Heart right ventricle (tissue), 16 donors: ENCODE results near the gene BRI3. TPM values are rescaled to one million over a fixed set of nuclear protein-coding genes. Genes with fewer than 3 reads are reported as not detected.

Experiments
- ATAC-seq, 8 donors: fragments of 200-7000 bp; cut with Tn5 transposase; one replicate each; pipeline ENCODE4 v1.9.1; 2020; ENCODE audit warnings: mild to moderate bottlenecking in 8 of 8, moderate library complexity in 8 of 8, moderate number of reproducible peaks in 1 of 8
- DNase-seq, 2 donors: peaks; one replicate each; pipeline ENCODE4 v3.0.0-alpha.2; 2020
- H3K27ac ChIP-seq, 10 donors: fragments of 200-600 bp; sonication (generic) in 2 of 10; one replicate each; pipeline versions ENCODE4 v1.5.0 to v1.8.0; 2020 to 2022; ENCODE audit warnings: mild to moderate bottlenecking in 3 of 10
- H3K27me3 ChIP-seq, 7 donors: fragments of 200-600 bp; one replicate each; pipeline ENCODE4 v1.8.0; 2021 to 2022; ENCODE audit warnings: mild to moderate bottlenecking in 2 of 7
- H3K36me3 ChIP-seq, 9 donors: fragments of 200-600 bp; sonication (generic) in 1 of 9; one replicate each; pipeline versions ENCODE4 v1.5.0 to v1.8.0; 2020 to 2022; ENCODE audit warnings: mild to moderate bottlenecking in 2 of 9
- H3K4me1 ChIP-seq, 9 donors: fragments of 200-600 bp; sonication (generic) in 1 of 9; one replicate each; pipeline versions ENCODE4 v1.5.0 to v1.8.0; 2020 to 2022; ENCODE audit warnings: mild to moderate bottlenecking in 4 of 9
- H3K4me3 ChIP-seq, 10 donors: fragments of 200-600 bp; sonication (generic) in 2 of 10; one replicate each; pipeline versions ENCODE4 v1.5.0 to v1.8.0; 2020 to 2022; ENCODE audit warnings: mild to moderate bottlenecking in 7 of 10, moderate library complexity in 2 of 10
- H3K9me3 ChIP-seq, 11 donors: fragments of 200-600 bp in 10 of 11; sonication (generic) in 2 of 11; one replicate each; pipeline versions ENCODE4 v1.5.0 to v1.8.0; 2013 to 2022; ENCODE audit warnings: mild to moderate bottlenecking in 2 of 11, control low read depth in 1 of 11, moderate library complexity in 1 of 11
- whole genome bisulfite sequencing, 2 donors: extraction: QIAGEN DNeasy Blood & Tissue Kit; methylation state at CpG; one replicate each; pipeline ENCODE4 v1.1.7; 2013; ENCODE audit warnings: inconsistent platforms in 1 of 2; 5-methylcytosine and 5-hydroxymethylcytosine counted together
- intact Hi-C, 10 donors: fragments of 100-400 bp; cut with DNase I; formaldehyde crosslinking; loops; one replicate each; pipeline versions ENCODE4 v1.11.1 to v1.14.2; 2022
- polyA plus RNA-seq, 2 donors: library from polyadenylated mRNA; stranded (reverse); fragments of 200-250 nt; gene quantifications; one replicate each; pipeline ENCODE4 v1.2.3, GENCODE V29; 2013
- total RNA-seq, 10 donors: library from RNA; stranded (reverse); fragmentation: NEBNext Ultra II Directional in 3 of 10; extraction: Animal tissue kit (Norgen Biotek cat#: 25700) in 3 of 10; gene quantifications; one replicate each; pipeline versions ENCODE4 v1.2.1 to v1.2.4, GENCODE V29; 2021 to 2023
- TF ChIP-seq, protein P1 (sequence below), 9 donors: fragments of 200-600 bp; sonication (generic) in 2 of 9; IDR thresholded peaks; one replicate each; pipeline versions ENCODE4 v1.5.0 to v1.8.0; 2021 to 2022; ENCODE audit warnings: antibody characterized with exemption in 9 of 9, mild to moderate bottlenecking in 5 of 9, moderate library complexity in 1 of 9
- donor health status: Arrhythmogenic right ventricular cardiomyopathy.
- donor health status: ischemic (EF 13 %, LVEDD 7.1; RV severe dilation, severe dysfunction).
- donor health status: healthy with polysubstance abuse.
- donor health status: DM: no; HTN: yes; CAD: no.
- donor health status: DM: no; HTN: no; CAD: no.
- donor health status: ischemic (EF 25% LVEDD 6.9; RV normal size, moderate dysfunction).
- donor health status: ischemic (EF 25% LVEDD 5.7; RV mildly dilated, moderate dysfunction).
- donor health status: healthy.
- donor health status: DM: yes; HTN: yes; CAD: no.
- donor health status: Ischemic cardiomyopathy.
- donor health status: ischemic (EF 35%, LVEDD 5.7; RV mildly dilated, moderate dysfunction).
- donor health status: nonischemic (EF 11% LVEDD 7.7; RV severe dilation, severe dysfunction).
- donor health status: DM: yes; HTN: yes; CAD: no.
- donor health status: PGD.
- donor health status: ischemic (EF 29% LVEDD 5.4; RV normal size, mild dysfunction).
- donor health status: nonischemic (EF 23%, LVEDD 6.1; RV moderate dilation, normal function).

BRI3 gene
- total and polyA plus RNA-seq, 12 donors: 135 to 267 (median 218) TPM

DNA sequence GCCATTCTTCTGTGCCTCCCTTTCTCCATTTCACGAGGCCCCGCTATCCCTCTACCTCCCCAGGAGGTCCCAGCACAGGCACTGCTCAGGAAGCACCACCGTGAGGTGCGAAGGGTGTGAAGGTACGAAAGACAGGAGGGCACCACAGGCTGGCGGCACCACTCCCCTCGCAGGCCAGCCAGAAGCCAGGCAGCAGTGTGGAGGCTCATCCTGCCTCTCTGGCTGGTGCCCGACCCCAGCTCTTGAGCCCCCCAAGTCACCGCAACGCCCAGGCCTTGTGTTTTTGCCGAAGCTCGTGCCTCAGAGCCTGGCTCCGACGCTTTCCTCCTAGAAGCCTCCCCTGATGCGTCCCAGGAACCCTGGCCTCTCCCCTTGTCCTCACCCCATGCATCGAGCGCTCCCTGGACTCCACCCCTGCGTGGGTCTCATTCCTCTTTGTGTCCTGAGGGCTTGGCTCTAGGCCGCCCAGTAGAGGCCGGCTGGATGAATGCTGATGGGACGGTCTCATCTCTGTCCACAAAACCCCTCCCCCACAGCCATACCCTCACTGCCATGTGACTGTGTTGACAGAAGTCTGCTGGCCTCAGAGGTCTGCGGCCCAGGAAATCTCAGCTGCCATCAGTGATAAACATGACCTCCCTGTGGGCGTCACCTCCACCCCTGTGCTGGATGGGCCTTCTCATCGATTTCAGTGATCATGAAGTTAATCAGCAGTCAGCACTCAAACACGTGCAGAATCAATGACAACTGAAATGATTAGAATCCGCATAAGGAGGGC lies 19.3 kb downstream of the BRI3 start:
- TF ChIP-seq, protein P1, sequence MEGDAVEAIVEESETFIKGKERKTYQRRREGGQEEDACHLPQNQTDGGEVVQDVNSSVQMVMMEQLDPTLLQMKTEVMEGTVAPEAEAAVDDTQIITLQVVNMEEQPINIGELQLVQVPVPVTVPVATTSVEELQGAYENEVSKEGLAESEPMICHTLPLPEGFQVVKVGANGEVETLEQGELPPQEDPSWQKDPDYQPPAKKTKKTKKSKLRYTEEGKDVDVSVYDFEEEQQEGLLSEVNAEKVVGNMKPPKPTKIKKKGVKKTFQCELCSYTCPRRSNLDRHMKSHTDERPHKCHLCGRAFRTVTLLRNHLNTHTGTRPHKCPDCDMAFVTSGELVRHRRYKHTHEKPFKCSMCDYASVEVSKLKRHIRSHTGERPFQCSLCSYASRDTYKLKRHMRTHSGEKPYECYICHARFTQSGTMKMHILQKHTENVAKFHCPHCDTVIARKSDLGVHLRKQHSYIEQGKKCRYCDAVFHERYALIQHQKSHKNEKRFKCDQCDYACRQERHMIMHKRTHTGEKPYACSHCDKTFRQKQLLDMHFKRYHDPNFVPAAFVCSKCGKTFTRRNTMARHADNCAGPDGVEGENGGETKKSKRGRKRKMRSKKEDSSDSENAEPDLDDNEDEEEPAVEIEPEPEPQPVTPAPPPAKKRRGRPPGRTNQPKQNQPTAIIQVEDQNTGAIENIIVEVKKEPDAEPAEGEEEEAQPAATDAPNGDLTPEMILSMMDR (IDR thresholded peaks at IDR 0.05): no peak
- WGBS, 2 donors: 75 to 86% methylated on average over 23 to 26 of the region's 26 CpGs

DNA sequence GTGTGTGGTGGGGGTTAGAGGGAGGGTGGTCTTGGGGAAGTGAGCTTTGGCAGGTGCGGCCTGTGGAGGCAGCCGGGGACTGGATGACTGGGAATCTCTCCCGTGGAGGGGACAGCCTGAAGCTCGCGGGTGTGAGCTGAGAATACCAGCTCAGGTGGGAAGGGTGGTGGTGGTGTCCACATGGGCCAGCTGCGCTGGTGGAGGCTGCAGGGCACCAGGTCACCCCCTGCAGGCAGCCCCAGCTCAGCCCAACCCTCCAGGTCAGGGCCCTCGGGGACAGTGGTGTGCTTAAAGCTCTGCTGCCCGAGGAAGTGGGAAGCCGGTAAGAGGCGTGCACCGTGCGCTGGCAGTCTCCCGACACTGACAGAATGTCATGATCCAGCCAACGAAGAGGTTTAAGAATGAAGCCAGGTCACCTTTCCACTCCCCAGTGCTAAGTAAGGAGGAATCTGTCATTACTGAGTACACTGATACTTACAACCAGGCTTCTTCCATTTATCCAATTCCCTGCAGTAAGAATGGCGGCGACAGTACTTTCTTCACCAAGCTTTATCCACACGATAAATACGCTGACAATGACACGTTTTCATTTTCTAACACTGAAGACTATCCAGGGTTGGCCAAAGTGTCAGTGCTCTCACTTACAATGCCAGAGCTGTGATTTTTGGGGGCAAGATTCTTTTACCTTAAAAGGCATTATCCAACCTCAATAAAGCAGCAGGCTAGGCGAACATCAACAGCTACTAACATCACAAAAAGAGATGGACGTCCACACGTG lies 20.4 kb downstream of the BRI3 start:
- DNase-seq (no peak), ATAC-seq (no peak)
- no peaks in the 10 kb centered on the region for H3K4me1 ChIP-seq
- H3K9me3 ChIP-seq: no peaks in the 10 kb centered on the region
- intact Hi-C loops: loop anchor here in 1 of 10 donors (5.0 kb wide), 1 partner anchor 110 kb away; no protein-coding TSS in a partner anchor
- 88% methylated on average over 22 of the region's 22 CpGs for WGBS, 2 donors
- no peak overlapping the region for H3K27ac ChIP-seq
- no peaks in the 10 kb centered on the region for H3K27me3 ChIP-seq
- TF ChIP-seq, protein P1 (IDR thresholded peaks at IDR 0.05): no peak
- H3K4me3 ChIP-seq: no peak overlapping the region
- peaks cover 0 to 35% (median 0%) of the 10 kb centered on the region in 9 donors for H3K36me3 ChIP-seq

More for the DNA sequence above, 19.3 kb downstream of the BRI3 start:
- Histone ChIP-seq H3K9me3 (no peaks in the 10 kb centered on the region), H3K4me1 (peaks cover 0 to 3% (median 0%) of the 10 kb centered on the region in 9 donors), H3K36me3 (peaks cover 0 to 28% (median 0%) of the 10 kb centered on the region in 9 donors), H3K4me3 (no peak overlapping the region), H3K27ac (no peak overlapping the region), H3K27me3 (no peaks in the 10 kb centered on the region)
- DNase-seq (no peak), ATAC-seq (no peak)
- intact Hi-C loops: loop anchor here in 1 of 10 donors (5.0 kb wide), 1 partner anchor 112 kb away; no protein-coding TSS in a partner anchor

DNA sequence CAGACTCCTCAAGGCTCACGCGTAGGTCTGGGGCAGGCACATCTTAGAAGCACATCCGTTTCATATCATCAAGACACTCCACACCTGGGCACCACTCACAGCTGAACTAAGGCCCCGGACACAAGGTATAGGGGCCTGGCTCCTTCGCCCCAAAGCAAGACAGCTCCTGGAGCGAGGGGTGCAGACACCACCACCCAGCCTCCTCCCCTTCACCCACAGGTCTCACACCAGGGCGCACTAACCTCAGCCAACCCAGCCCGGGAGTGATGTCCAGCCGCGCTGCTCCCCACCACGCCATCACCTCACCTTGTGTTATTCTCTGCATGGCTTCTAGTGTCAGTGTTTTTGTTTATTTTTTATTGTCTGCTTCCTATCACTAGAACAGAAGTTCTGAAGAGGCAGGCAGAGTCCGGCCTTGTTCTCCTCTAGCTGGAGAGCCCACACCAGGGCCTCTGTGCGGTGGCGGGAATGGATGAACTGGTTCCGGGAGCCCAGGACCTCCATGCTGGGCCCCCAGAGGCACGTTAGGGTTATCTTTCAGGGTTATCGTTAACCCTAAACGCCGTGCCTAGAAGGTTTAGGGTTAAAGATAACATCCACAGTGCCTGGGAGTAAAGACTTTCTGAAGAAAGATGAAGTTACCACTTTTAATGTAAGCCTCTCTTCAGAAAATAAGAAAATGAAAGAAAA lies 21.8 kb downstream of the BRI3 start:
- Histone ChIP-seq H3K4me1 (no peaks in the 10 kb centered on the region), H3K4me3 (no peak overlapping the region), H3K36me3 (peaks cover 0 to 48% (median 0%) of the 10 kb centered on the region in 9 donors), H3K27ac (no peak overlapping the region), H3K9me3 (no peaks in the 10 kb centered on the region), H3K27me3 (no peaks in the 10 kb centered on the region)
- WGBS, 2 donors: 90 to 91% methylated on average over 19 of the region's 19 CpGs
- intact Hi-C loops: loop anchor here in 1 of 10 donors (5.0 kb wide), 1 partner anchor 109 kb away; no protein-coding TSS in a partner anchor
- ATAC-seq: no peak
- TF ChIP-seq, protein P1 (IDR thresholded peaks at IDR 0.05): no peak
- no peak for DNase-seq

DNA sequence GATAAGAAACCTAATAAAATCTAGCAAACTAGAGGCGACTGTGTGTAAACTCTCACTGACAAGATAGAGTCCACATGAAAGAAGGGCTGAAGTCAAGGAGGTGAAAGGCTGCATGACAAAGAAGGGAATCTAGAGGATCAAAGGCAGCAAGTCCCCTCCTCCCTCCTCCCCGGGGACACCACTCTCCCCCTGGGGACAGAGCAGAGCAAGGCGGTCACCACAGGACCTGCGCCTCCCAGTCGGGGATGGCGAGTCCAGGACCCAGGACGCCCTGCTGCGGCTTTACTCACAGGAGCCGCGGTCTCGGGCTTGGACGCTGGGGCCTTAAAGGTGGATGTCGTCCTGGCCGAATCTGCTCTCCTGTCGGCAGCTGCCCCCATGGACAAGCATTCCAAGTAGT lies 22.4 kb downstream of the BRI3 start:
- no peak overlapping the region for H3K4me3 ChIP-seq
- H3K27me3 ChIP-seq: no peaks in the 10 kb centered on the region
- DNase-seq (no peak), ATAC-seq (peak in 1 of 8 donors; percentile 11)
- 72% methylated on average over 15 of the region's 15 CpGs for WGBS, 2 donors
- intact Hi-C loops: loop anchor here in 1 of 10 donors (5.0 kb wide), 1 partner anchor 108 kb away; no protein-coding TSS in a partner anchor
- TF ChIP-seq, protein P1 (IDR thresholded peaks at IDR 0.05): no peak
- H3K9me3 ChIP-seq: no peaks in the 10 kb centered on the region
- H3K4me1 ChIP-seq: no peaks in the 10 kb centered on the region
- H3K27ac ChIP-seq: no peak overlapping the region
- peaks cover 0 to 54% (median 0%) of the 10 kb centered on the region in 9 donors for H3K36me3 ChIP-seq
